ENCODE data around the gene RHEB.

GRCh38 chr7:151490456-151491105, 29.1 kb downstream of the RHEB start:
- no peak for TF ChIP-seq POLR2A (IDR thresholded peaks at IDR 0.05)
- TF ChIP-seq POLR2AphosphoS5 (IDR thresholded peaks at IDR 0.05), result no peak

All from gastroesophageal sphincter (tissue), 2 donors.